Measurements from ENCODE around the gene ABCC3. TPM values are rescaled to one million over a fixed set of nuclear protein-coding genes. Genes with fewer than 3 reads are reported as not detected.
"Not testable (repeated sequence)": the region's sequence is repeated elsewhere in the genome, so short reads cannot be mapped to it uniquely, and the experiment has no call there.

ABCC3 gene
- total RNA-seq, 4 donors from 2014 or later, result 19.6 to 93.7 (median 34.1) TPM

GRCh38 chr17:50722746-50723145 lies 88.1 kb downstream of the ABCC3 start:
- WGBS, 2 donors, result 20 to 25% methylated on average over 3 of the region's 3 CpGs
- H3K4me3 ChIP-seq, result no peak overlapping the region
- H3K4me1 ChIP-seq, result peaks cover 3 to 83% (median 51%) of the 10 kb centered on the region in 3 donors
- no peak overlapping the region for H3K27ac ChIP-seq
- peaks cover 0 to 7% (median 0%) of the 10 kb centered on the region in 3 donors for H3K36me3 ChIP-seq
- intact Hi-C loops (cut with DNase I), result no loop called here
- no peak for TF ChIP-seq POLR2A (IDR thresholded peaks at IDR 0.05)
- TF ChIP-seq, protein P1, sequence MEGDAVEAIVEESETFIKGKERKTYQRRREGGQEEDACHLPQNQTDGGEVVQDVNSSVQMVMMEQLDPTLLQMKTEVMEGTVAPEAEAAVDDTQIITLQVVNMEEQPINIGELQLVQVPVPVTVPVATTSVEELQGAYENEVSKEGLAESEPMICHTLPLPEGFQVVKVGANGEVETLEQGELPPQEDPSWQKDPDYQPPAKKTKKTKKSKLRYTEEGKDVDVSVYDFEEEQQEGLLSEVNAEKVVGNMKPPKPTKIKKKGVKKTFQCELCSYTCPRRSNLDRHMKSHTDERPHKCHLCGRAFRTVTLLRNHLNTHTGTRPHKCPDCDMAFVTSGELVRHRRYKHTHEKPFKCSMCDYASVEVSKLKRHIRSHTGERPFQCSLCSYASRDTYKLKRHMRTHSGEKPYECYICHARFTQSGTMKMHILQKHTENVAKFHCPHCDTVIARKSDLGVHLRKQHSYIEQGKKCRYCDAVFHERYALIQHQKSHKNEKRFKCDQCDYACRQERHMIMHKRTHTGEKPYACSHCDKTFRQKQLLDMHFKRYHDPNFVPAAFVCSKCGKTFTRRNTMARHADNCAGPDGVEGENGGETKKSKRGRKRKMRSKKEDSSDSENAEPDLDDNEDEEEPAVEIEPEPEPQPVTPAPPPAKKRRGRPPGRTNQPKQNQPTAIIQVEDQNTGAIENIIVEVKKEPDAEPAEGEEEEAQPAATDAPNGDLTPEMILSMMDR (IDR thresholded peaks at IDR 0.05), result no peak
- no peak for DNase-seq
- H3K27me3 ChIP-seq, result no peaks in the 10 kb centered on the region
- no peaks in the 10 kb centered on the region for H3K9me3 ChIP-seq

GRCh38 chr17:50724622-50725021 lies 89.9 kb downstream of the ABCC3 start:
- 87 to 94% methylated on average over 6 of the region's 6 CpGs for WGBS, 2 donors
- DNase-seq; H3K9me3 ChIP-seq; H3K27ac ChIP-seq; intact Hi-C loops (cut with DNase I); H3K36me3 ChIP-seq; H3K27me3 ChIP-seq; H3K4me3 ChIP-seq: not testable (repeated sequence)
- peaks cover 0 to 92% (median 60%) of the 10 kb centered on the region in 3 donors for H3K4me1 ChIP-seq

- 63 to 80% methylated on average over 12 of the region's 12 CpGs for WGBS, 2 donors
- no peak for TF ChIP-seq POLR2A (IDR thresholded peaks at IDR 0.05)
- TF ChIP-seq, protein P1 (IDR thresholded peaks at IDR 0.05), result no peak
- intact Hi-C loops (cut with DNase I), result no loop called here
- Histone ChIP-seq H3K4me1 (peaks cover 0 to 100% (median 72%) of the 10 kb centered on the region in 3 donors), H3K9me3 (no peaks in the 10 kb centered on the region), H3K36me3 (peaks cover 0 to 10% (median 0%) of the 10 kb centered on the region in 3 donors), H3K27ac (no peak overlapping the region), H3K27me3 (no peaks in the 10 kb centered on the region), H3K4me3 (no peak overlapping the region)
- no peak for DNase-seq
These were observed 91.3 kb downstream of the ABCC3 start for GRCh38 chr17:50725769-50726655.

DNA sequence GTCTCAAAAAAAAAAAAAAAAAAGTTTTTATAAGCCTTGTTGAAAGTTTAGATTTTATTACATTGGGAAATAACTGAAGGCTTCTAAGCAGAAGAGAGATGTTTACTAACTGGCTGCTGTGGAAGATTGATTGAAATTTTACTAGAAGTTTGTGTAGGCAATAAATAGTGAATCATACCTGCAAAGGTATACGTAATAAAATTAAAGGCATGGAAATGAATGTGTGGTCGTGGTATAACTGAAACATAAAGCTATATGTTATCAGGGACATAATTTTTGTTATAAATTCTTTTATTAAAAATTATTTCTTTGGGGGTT lies 93.4 kb downstream of the ABCC3 start:
- peaks cover 0 to 10% (median 0%) of the 10 kb centered on the region in 3 donors for H3K36me3 ChIP-seq
- DNase-seq, result no peak
- WGBS, 2 donors, result 69 to 83% methylated on average over 2 of the region's 2 CpGs
- no peak overlapping the region for H3K27ac ChIP-seq
- TF ChIP-seq, protein P1 (IDR thresholded peaks at IDR 0.05), result no peak
- no peak for TF ChIP-seq POLR2A (IDR thresholded peaks at IDR 0.05)
- peaks cover 0 to 97% (median 70%) of the 10 kb centered on the region in 3 donors for H3K4me1 ChIP-seq
- no peak overlapping the region for H3K4me3 ChIP-seq
- intact Hi-C loops (cut with DNase I), result no loop called here
- no peaks in the 10 kb centered on the region for H3K27me3 ChIP-seq
- no peaks in the 10 kb centered on the region for H3K9me3 ChIP-seq

GRCh38 chr17:50728881-50729765 lies 94.4 kb downstream of the ABCC3 start:
- H3K4me3 ChIP-seq, result no peak overlapping the region
- no peaks in the 10 kb centered on the region for H3K27me3 ChIP-seq
- H3K36me3 ChIP-seq, result peaks cover 0 to 11% (median 0%) of the 10 kb centered on the region in 3 donors
- no peak overlapping the region for H3K27ac ChIP-seq
- peaks cover 0 to 88% (median 60%) of the 10 kb centered on the region in 3 donors for H3K4me1 ChIP-seq
- no peak for DNase-seq
- TF ChIP-seq, protein P1 (IDR thresholded peaks at IDR 0.05), result no peak
- TF ChIP-seq POLR2A (IDR thresholded peaks at IDR 0.05), result no peak
- whole genome bisulfite sequencing, 2 donors, result 53 to 65% methylated on average over 3 to 5 of the region's 5 CpGs
- H3K9me3 ChIP-seq, result no peaks in the 10 kb centered on the region
- intact Hi-C loops (cut with DNase I), result no loop called here
